BLaER1 treated with 17β-estradiol and CSF1 and Interleukin-3, amounts not matched to agents 10 nM and 100 nM (cell line): ENCODE data around the gene SCAMP4.
A peak's percentile ranks its signal among the peaks of the same experiment; 100 is the strongest.

Experiments used
- H3K27ac ChIP-seq, 11 experiments: shearing (Covaris generic); formaldehyde crosslinking; 2 replicates each; pipeline ENCODE4 v1.8.1; 2022
- H3K27me3 ChIP-seq, 11 experiments: shearing (Covaris generic); formaldehyde crosslinking; 2 replicates each; pipeline ENCODE4 v1.8.1; 2022
- H3K36me3 ChIP-seq, 11 experiments: shearing (Covaris generic); formaldehyde crosslinking; 2 replicates each; pipeline ENCODE4 v1.8.1; 2022
- H3K4me1 ChIP-seq, 10 experiments: shearing (Covaris generic); formaldehyde crosslinking; 2 replicates each; pipeline ENCODE4 v1.8.1; 2022
- H3K4me2 ChIP-seq, 11 experiments: shearing (Covaris generic); formaldehyde crosslinking; 2 replicates each; pipeline ENCODE4 v1.8.1; 2022
- H3K4me3 ChIP-seq, 10 experiments: shearing (Covaris generic); formaldehyde crosslinking; 2 replicates each; pipeline ENCODE4 v1.8.1; 2022
- H3K9ac ChIP-seq, 11 experiments: shearing (Covaris generic); formaldehyde crosslinking; 2 replicates each; pipeline ENCODE4 v1.8.1; 2022
- H3K9me3 ChIP-seq, 11 experiments: shearing (Covaris generic); formaldehyde crosslinking; replicated peaks in 1 of 11; 2 replicates each; pipeline ENCODE4 v1.8.1; 2022
- H4K20me1 ChIP-seq, 11 experiments: shearing (Covaris generic); formaldehyde crosslinking; 2 replicates each; pipeline ENCODE4 v1.8.1; 2022
- Cebpa-rat ChIP-seq, 11 experiments: shearing (Covaris generic); IDR thresholded peaks; 2 replicates each; pipeline ENCODE4 v1.8.1; 2022

SCAMP4 gene

GRCh38 chr19:1913781-1914577 is 8.8 kb downstream of the SCAMP4 start:
- peak overlapping the region in 6 of 11 experiments; percentile 13 to 32 (median 18); a peak in 5 of 22 replicates for H3K4me2 ChIP-seq
- H3K9me3 ChIP-seq, result no peaks in the 10 kb centered on the region
- TF ChIP-seq Cebpa-rat (IDR thresholded peaks at IDR 0.05), result no peak
- H3K4me1 ChIP-seq, result peaks cover 13 to 47% (median 32%) of the 10 kb centered on the region in 10 experiments
- no peak overlapping the region for H3K4me3 ChIP-seq
- peak overlapping the region in 1 of 11 experiments; percentile 23; a peak in 2 of 22 replicates for H3K27ac ChIP-seq
- H3K27me3 ChIP-seq, result no peaks in the 10 kb centered on the region
- H4K20me1 ChIP-seq, result peaks cover 66 to 94% (median 78%) of the 10 kb centered on the region in 11 experiments
- H3K36me3 ChIP-seq, result peaks cover 53 to 74% (median 63%) of the 10 kb centered on the region in 11 experiments
- H3K9ac ChIP-seq, result peak overlapping the region in 8 of 11 experiments; percentile 5 to 41 (median 26); a peak in 5 of 22 replicates

GRCh38 chr19:1914826-1915341 is 9.7 kb downstream of the SCAMP4 start:
- Histone ChIP-seq H3K4me3 (no peak overlapping the region), H3K4me2 (no peak overlapping the region), H4K20me1 (peaks cover 56 to 90% (median 69%) of the 10 kb centered on the region in 11 experiments), H3K9me3 (no peaks in the 10 kb centered on the region), H3K27ac (peak overlapping the region in 2 of 11 experiments; percentile 11 to 20; a peak in 3 of 22 replicates), H3K27me3 (no peaks in the 10 kb centered on the region), H3K36me3 (peaks cover 60 to 83% (median 70%) of the 10 kb centered on the region in 11 experiments), H3K9ac (peak overlapping the region in 3 of 11 experiments; percentile 13 to 24 (median 18); a peak in 2 of 22 replicates), H3K4me1 (peaks cover 4 to 40% (median 23%) of the 10 kb centered on the region in 10 experiments)
- TF ChIP-seq Cebpa-rat (IDR thresholded peaks at IDR 0.05), result no peak

- Histone ChIP-seq H3K4me2 (no peak overlapping the region), H3K9me3 (no peaks in the 10 kb centered on the region), H4K20me1 (peaks cover 34 to 90% (median 48%) of the 10 kb centered on the region in 11 experiments), H3K4me3 (no peak overlapping the region), H3K27ac (peak overlapping the region in 2 of 11 experiments; percentile 4 to 5; a peak in 1 of 22 replicates), H3K36me3 (peaks cover 77 to 100% (median 86%) of the 10 kb centered on the region in 11 experiments), H3K4me1 (peaks cover 0 to 24% (median 10%) of the 10 kb centered on the region in 10 experiments; a peak in 14 of 20 replicates), H3K9ac (no peak overlapping the region), H3K27me3 (no peaks in the 10 kb centered on the region)
- TF ChIP-seq Cebpa-rat (IDR thresholded peaks at IDR 0.05), result no peak
Measured at GRCh38 chr19:1917146-1917545, 11.9 kb downstream of the SCAMP4 start.

- 0 out of 22 replicates have a peak overlapping the region, but pooled peaks of 1 of the 11 experiments have one; percentile 9 for H3K9ac ChIP-seq
- peaks cover 77 to 100% (median 86%) of the 10 kb centered on the region in 11 experiments for H3K36me3 ChIP-seq
- no peak overlapping the region for H3K4me3 ChIP-seq
- H3K27me3 ChIP-seq, result no peaks in the 10 kb centered on the region
- no peak overlapping the region for H3K4me2 ChIP-seq
- no peaks in the 10 kb centered on the region for H3K9me3 ChIP-seq
- H3K27ac ChIP-seq, result 0 out of 22 replicates have a peak overlapping the region, but pooled peaks of 2 of the 11 experiments have one; percentile 4 to 5
- H3K4me1 ChIP-seq, result peaks cover 0 to 24% (median 10%) of the 10 kb centered on the region in 10 experiments; a peak in 14 of 20 replicates
- peaks cover 26 to 90% (median 40%) of the 10 kb centered on the region in 11 experiments for H4K20me1 ChIP-seq
- TF ChIP-seq Cebpa-rat (IDR thresholded peaks at IDR 0.05), result no peak
Measured at GRCh38 chr19:1917926-1918325, 12.7 kb downstream of the SCAMP4 start.

GRCh38 chr19:1918975-1919374 is 13.8 kb downstream of the SCAMP4 start:
- Histone ChIP-seq H3K27me3 (no peaks in the 10 kb centered on the region), H4K20me1 (peaks cover 16 to 83% (median 30%) of the 10 kb centered on the region in 11 experiments), H3K27ac (no peak overlapping the region), H3K4me1 (peaks cover 0 to 15% (median 3%) of the 10 kb centered on the region in 10 experiments; a peak in 12 of 20 replicates), H3K36me3 (peaks cover 73 to 97% (median 85%) of the 10 kb centered on the region in 11 experiments), H3K4me2 (no peak overlapping the region), H3K9ac (peak overlapping the region in 2 of 11 experiments; percentile 6 to 15; a peak in 1 of 22 replicates), H3K9me3 (no peaks in the 10 kb centered on the region), H3K4me3 (no peak overlapping the region)
- no peak for TF ChIP-seq Cebpa-rat (IDR thresholded peaks at IDR 0.05)

GRCh38 chr19:1920644-1921043 is 15.4 kb downstream of the SCAMP4 start:
- Histone ChIP-seq H3K27ac (no peak overlapping the region), H3K36me3 (peaks cover 71 to 97% (median 90%) of the 10 kb centered on the region in 11 experiments), H4K20me1 (peaks cover 0 to 66% (median 15%) of the 10 kb centered on the region in 11 experiments; a peak in 15 of 22 replicates), H3K9ac (no peak overlapping the region), H3K9me3 (no peaks in the 10 kb centered on the region), H3K4me2 (no peak overlapping the region), H3K4me1 (peaks cover 0 to 21% (median 5%) of the 10 kb centered on the region in 10 experiments; a peak in 14 of 20 replicates), H3K27me3 (no peaks in the 10 kb centered on the region), H3K4me3 (no peak overlapping the region)
- no peak for TF ChIP-seq Cebpa-rat (IDR thresholded peaks at IDR 0.05)

GRCh38 chr19:1921326-1921725 is 16.1 kb downstream of the SCAMP4 start:
- Histone ChIP-seq H3K36me3 (peaks cover 71 to 93% (median 85%) of the 10 kb centered on the region in 11 experiments), H4K20me1 (peaks cover 0 to 60% (median 15%) of the 10 kb centered on the region in 11 experiments; a peak in 14 of 22 replicates), H3K9me3 (no peaks in the 10 kb centered on the region), H3K27ac (no peak overlapping the region), H3K4me2 (no peak overlapping the region), H3K4me3 (no peak overlapping the region), H3K27me3 (no peaks in the 10 kb centered on the region), H3K4me1 (peaks cover 0 to 22% (median 11%) of the 10 kb centered on the region in 10 experiments; a peak in 14 of 20 replicates), H3K9ac (no peak overlapping the region)
- TF ChIP-seq Cebpa-rat (IDR thresholded peaks at IDR 0.05), result no peak

GRCh38 chr19:1921825-1922224 is 16.6 kb downstream of the SCAMP4 start:
- Histone ChIP-seq H4K20me1 (peaks cover 0 to 55% (median 15%) of the 10 kb centered on the region in 11 experiments; a peak in 12 of 22 replicates), H3K4me2 (no peak overlapping the region), H3K27me3 (no peaks in the 10 kb centered on the region), H3K9ac (no peak overlapping the region), H3K27ac (no peak overlapping the region), H3K36me3 (peaks cover 71 to 88% (median 82%) of the 10 kb centered on the region in 11 experiments), H3K9me3 (no peaks in the 10 kb centered on the region), H3K4me1 (peaks cover 0 to 23% (median 14%) of the 10 kb centered on the region in 10 experiments; a peak in 15 of 20 replicates), H3K4me3 (no peak overlapping the region)
- TF ChIP-seq Cebpa-rat (IDR thresholded peaks at IDR 0.05), result no peak
